ENCODE data around the gene ZBTB1.

The ZBTB1 gene

DNA sequence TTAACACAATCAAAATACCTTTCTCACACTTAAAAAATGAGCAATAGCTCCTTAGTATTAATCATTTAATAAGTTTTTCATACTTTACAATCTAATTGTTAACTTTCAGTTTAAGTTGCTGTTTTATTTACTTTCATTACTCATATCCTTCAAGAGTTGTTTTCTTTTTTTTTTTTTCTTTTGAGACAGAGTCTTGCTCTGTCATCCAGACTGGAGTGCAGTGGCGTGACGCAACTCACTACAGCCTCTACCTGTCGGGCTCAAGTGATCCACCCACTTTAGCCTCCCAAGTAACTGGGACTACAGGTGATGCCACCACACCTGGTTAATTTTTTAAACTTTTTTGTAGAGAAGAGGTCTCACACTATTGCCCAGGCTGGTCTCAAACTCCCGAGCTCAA is 16.1 kb downstream of the ZBTB1 start:
- H3K27me3 ChIP-seq (ENCODE audit: insufficient read depth, low read depth, severe bottlenecking): no peaks in the 10 kb centered on the region
- TF ChIP-seq, protein P1, sequence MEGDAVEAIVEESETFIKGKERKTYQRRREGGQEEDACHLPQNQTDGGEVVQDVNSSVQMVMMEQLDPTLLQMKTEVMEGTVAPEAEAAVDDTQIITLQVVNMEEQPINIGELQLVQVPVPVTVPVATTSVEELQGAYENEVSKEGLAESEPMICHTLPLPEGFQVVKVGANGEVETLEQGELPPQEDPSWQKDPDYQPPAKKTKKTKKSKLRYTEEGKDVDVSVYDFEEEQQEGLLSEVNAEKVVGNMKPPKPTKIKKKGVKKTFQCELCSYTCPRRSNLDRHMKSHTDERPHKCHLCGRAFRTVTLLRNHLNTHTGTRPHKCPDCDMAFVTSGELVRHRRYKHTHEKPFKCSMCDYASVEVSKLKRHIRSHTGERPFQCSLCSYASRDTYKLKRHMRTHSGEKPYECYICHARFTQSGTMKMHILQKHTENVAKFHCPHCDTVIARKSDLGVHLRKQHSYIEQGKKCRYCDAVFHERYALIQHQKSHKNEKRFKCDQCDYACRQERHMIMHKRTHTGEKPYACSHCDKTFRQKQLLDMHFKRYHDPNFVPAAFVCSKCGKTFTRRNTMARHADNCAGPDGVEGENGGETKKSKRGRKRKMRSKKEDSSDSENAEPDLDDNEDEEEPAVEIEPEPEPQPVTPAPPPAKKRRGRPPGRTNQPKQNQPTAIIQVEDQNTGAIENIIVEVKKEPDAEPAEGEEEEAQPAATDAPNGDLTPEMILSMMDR (IDR thresholded peaks at IDR 0.05; ENCODE audit: low read depth, low read length): no peak
- peaks cover 25% of the 10 kb centered on the region for H3K36me3 ChIP-seq
- DNase-seq: no peak
- H3K4me3 ChIP-seq (ENCODE audit: low read depth, low read length): no peak overlapping the region
- H3K9me3 ChIP-seq (ENCODE audit: severe bottlenecking): no peaks in the 10 kb centered on the region
- no peak overlapping the region for H3K27ac ChIP-seq

DNA sequence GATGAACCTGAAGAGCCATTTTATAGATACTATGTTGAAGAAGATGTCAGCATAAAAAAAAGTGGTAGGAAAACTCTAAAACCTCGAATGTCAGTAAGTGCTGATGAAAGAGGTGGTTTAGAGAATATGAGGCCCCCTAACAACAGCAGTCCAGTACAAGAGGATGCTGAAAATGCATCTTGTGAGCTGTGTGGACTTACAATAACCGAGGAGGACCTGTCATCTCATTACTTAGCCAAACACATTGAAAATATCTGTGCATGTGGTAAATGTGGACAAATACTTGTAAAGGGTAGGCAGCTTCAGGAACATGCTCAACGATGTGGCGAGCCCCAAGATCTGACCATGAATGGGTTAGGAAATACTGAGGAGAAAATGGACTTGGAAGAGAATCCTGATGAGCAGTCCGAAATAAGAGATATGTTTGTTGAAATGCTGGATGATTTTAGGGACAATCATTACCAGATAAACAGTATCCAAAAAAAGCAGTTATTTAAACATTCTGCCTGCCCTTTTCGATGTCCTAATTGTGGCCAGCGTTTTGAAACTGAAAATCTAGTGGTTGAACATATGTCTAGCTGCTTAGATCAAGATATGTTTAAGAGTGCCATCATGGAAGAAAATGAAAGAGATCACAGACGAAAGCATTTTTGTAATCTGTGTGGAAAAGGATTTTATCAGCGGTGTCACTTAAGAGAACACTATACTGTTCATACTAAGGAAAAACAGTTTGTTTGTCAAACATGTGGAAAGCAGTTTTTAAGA is 18.2 kb downstream of the ZBTB1 start:
- Histone ChIP-seq H3K9me3 (ENCODE audit: severe bottlenecking) (no peaks in the 10 kb centered on the region), H3K36me3 (peaks cover 25% of the 10 kb centered on the region), H3K27me3 (ENCODE audit: insufficient read depth, low read depth, severe bottlenecking) (no peaks in the 10 kb centered on the region), H3K4me3 (ENCODE audit: low read depth, low read length) (no peak overlapping the region), H3K27ac (no peak overlapping the region)
- no peak for DNase-seq
- TF ChIP-seq, protein P1 (IDR thresholded peaks at IDR 0.05; ENCODE audit: low read depth, low read length): no peak

DNA sequence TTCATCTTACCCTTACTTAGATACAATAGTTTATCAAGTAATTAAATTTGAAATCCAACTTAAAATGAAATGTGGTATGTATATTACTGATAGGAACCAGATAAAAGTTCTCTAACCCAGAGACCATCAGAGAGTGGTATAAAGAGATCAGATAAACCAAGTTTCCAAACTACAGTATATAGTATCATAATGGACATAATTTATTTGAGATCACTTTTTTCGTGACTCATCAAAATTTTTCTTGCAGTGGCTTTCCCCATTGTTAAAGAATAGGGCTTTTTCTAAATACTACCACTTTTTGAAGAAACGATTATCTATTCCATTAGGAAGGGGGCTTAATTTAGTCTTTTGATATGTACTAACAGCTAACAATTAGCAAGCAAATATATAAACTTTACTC is 20.8 kb downstream of the ZBTB1 start:
- peaks cover 25% of the 10 kb centered on the region for H3K36me3 ChIP-seq

DNA sequence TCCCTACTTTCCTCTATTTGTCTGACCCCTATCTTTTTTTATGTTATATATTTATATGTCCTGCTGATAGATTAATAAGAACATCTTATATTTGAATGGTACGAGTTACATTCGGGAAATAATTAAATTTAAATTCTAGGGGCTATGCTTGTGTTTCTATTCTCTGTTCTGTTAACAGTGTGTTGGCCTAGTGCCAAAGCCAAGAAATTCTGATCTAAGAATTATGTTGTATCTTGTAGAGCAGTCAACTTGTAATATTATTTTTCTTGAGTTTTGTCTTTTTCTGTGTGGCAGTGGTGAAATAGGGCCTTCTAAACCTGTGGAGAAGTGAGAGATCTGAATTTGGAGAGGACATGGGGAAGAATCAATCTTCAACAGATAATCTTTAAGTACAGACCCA is 27.0 kb downstream of the ZBTB1 start:
- Histone ChIP-seq H3K27ac (no peak overlapping the region), H3K36me3 (no peaks in the 10 kb centered on the region), H3K27me3 (ENCODE audit: insufficient read depth, low read depth, severe bottlenecking) (no peaks in the 10 kb centered on the region), H3K9me3 (ENCODE audit: severe bottlenecking) (no peaks in the 10 kb centered on the region), H3K4me3 (ENCODE audit: low read depth, low read length) (no peak overlapping the region)
- DNase-seq: no peak
- TF ChIP-seq, protein P1 (IDR thresholded peaks at IDR 0.05; ENCODE audit: low read depth, low read length): no peak

More for the DNA sequence above, 20.8 kb downstream of the ZBTB1 start:
- TF ChIP-seq, protein P1 (IDR thresholded peaks at IDR 0.05; ENCODE audit: low read depth, low read length): no peak
- Histone ChIP-seq H3K27ac (no peak overlapping the region), H3K9me3 (ENCODE audit: severe bottlenecking) (no peaks in the 10 kb centered on the region), H3K27me3 (ENCODE audit: insufficient read depth, low read depth, severe bottlenecking) (no peaks in the 10 kb centered on the region), H3K4me3 (ENCODE audit: low read depth, low read length) (no peak overlapping the region)
- DNase-seq: no peak

DNA sequence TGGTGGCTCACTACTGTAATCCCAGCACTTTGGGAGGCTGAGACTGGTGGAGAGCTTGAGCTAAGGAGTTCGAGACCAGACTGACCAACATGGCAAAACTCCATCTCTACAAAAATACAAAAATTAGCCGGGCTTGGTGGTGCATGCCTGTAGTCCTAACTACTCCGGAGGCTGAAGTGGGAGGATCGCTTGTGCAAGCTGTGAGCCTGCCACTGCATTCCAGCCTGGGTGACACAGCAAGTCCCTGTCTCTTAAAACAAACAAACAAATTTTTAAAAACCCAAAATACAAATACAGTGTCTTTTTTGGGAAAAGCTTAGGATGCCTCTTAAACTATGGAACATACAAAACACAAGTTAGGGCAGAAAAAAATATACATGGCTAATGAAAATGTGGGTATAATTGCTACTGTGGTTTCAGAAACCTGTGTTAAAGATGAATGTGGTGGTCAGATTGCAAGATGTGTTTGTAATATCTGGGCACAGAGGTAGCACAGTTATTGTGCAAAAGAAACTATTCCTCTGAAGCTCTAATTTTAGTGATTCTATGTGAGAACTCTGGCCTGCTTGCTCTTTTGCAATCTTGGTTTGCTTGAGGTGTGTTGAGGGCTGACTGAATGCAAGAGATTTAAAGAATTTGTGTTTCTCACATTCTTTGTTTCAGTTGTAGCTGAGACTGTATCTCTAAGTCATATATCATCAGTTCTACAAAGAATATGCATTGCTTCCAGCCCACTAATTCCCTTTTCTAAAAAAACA is 32.1 kb downstream of the ZBTB1 start:
- TF ChIP-seq, protein P1 (IDR thresholded peaks at IDR 0.05; ENCODE audit: low read depth, low read length): no peak
- no peak overlapping the region for H3K27ac ChIP-seq
- H3K27me3 ChIP-seq (ENCODE audit: insufficient read depth, low read depth, severe bottlenecking): no peaks in the 10 kb centered on the region
- H3K4me3 ChIP-seq (ENCODE audit: low read depth, low read length): no peak overlapping the region
- peaks cover 7% of the 10 kb centered on the region for H3K9me3 ChIP-seq (ENCODE audit: severe bottlenecking)
- no peaks in the 10 kb centered on the region for H3K36me3 ChIP-seq
- DNase-seq: no peak

Data from WERI-Rb-1 (cell line).